GM21576 (cell line): ENCODE data around the gene SLC6A20.

Experiments used
- ATAC-seq: cut with Tn5 transposase; IDR thresholded peaks from one replicate; pipeline ENCODE4 v1.9.1; 2021; ENCODE audit warnings: mild to moderate bottlenecking, moderate library complexity; ENCODE audit not compliant: unreplicated experiment

SLC6A20 gene

DNA sequence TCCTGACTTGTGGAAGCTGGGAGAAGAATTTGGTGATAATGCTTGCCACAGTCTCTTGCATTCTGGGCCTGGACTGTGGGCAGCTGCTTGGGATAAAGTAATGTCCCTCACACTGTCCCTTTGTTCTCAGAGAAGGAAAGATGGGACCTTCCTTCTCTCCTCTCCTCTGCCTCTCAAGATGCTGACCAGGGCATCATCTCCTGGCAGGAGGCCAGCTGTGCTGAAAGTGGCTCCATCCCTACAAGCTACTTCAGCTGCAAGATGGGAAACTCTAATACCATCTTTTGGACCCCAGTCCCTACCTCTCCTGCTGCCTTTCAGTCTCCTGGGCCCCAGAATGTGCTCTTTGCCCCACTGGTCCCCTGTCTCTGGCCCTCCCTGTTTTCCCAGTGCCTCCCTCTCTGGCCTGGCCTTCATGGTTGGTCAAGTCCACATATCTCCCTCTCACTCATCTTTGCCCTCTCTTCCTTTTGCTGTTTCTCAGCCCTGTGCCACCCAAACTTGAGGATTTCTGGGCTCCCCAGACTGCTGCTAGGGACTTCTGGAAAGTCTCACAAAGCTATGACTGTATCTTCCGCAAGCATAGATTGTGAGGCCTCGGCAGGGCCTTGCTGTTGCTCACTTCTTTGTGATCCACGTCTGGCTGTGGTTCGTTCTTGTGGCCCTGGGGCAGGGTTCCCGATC, 7.1 kb upstream of the SLC6A20 start:
- ATAC-seq, result no peak

DNA sequence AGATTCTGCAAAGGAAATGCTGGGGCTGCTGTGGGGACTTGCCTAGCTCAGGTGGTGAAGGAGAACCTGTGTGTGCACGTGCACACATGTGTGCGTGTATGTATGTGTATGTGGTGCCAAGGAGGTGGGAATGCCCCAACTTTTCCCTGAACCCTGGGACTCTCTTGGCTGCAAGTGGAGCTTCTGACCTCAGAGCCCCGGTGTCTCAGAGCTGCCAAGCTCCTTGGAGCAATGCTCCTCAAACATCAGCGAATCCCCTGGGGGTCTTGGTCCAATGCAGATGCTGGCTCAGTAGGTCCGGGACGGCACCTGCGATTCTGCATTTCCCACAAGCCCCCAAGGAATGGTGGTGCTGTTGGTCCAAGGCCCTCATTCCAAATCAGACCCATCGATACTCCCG, 5.8 kb upstream of the SLC6A20 start:
- ATAC-seq, result no peak

DNA sequence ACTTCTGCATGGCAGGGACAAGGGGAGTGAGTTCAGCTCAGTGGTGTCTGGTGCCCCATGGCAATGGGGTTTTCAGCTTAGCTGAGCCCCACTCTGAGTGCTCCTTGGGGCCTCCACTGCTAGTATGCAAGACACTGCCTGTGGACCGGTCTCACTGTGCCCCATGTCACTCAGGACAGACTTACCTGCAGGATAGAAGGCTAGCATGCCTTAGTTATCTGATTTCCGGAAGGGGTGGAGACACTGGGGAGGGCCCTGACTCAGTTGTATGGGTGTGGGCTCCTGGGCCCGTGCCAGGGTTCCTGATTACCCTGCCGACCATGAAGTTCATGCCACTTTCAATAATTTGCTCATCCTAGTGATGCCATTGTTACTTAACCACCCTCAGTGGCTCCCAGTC, 4.3 kb upstream of the SLC6A20 start:
- ATAC-seq, result no peak

DNA sequence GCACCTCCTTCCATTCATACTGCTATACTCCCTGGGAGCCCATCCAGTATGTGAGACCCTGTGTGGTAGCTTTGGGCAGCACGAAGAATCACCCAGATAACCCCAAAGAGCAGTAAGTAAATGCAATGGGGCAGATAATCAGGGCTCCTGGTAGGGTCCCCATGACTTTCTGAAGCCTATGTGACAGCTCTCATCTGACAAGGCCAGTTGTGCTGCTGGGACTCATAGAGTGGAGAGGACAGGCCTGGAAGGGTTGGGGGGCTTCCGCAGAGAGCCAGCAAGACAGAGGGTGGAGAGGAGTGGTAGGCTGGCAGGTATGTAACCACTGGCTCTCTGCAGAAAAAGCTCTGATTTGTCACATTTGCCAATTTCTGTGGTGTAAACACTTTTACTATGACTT, 3.2 kb upstream of the SLC6A20 start:
- ATAC-seq, result no peak

DNA sequence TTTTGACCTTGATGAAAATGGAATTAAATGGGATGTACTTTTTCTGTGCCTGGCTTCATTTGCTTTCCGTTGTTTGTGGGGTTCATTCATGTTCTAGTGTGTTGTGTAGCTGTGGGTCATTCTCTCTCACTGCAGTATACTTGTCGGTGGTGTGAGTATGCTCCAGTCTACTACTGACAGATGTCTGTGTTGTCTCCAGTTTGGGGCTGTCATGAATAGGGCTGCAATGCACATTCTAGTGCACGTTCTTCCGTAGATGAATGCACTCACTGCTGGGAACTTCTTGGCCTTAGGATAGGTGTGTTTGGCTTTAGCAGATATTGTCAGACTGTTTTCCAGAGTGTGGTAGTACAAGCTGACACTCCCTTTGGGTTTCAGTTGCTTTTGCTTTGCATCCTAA, 1.7 kb upstream of the SLC6A20 start:
- no peak for ATAC-seq

DNA sequence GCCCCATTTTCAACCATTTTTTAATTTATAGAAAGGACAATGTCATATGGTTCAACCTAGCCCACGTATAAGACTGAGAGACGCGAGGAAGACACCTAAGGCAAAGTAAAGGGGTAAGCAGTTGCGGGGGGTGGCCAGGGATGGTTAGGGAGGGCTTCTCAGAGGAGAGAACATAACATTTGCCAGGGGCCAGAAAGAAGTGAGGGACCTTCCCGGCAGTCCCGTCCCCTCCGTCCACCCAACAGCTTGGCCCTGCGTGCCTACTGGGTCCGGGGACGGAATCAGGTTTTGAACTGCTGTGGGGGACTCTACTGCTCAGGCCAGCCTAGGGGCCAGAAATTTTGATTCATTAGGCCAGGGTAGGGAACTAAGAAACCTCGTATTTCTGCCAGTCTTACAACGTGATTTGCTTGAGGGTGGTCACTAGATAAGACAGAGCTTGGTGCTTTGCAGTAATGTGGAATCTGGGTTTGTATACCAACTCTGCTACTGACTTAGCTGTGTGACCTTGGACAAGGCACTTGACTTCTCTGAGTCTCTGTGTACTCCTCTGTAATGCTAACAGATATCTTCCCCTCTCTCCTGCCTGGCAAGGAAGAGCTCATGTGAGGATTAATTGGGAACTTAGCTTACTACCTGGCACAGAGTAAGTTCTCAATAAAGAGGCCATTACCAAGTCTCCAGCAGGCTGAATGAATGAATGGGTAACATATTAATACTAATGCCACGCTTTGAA, 734 bp upstream of the SLC6A20 start:
- ATAC-seq, result no peak

DNA sequence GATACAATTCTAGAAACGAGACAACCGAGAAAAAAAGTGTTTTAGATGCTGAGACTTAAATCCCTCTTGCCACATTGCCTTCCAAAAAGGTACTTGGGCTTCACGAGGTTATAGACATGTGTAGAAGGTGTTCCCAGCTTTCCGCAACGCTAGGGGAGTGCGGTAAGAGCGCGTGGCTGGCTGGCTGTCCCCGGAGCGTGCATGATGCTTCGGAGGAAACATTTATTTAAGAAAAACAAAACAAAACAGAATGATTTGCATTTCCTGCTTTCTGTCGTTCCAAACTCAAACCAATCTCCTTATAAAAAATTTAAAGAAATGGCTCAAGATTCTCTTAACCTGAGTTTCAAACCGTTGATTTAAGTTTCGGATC, 841 bp downstream of the SLC6A20 start:
- no peak for ATAC-seq

DNA sequence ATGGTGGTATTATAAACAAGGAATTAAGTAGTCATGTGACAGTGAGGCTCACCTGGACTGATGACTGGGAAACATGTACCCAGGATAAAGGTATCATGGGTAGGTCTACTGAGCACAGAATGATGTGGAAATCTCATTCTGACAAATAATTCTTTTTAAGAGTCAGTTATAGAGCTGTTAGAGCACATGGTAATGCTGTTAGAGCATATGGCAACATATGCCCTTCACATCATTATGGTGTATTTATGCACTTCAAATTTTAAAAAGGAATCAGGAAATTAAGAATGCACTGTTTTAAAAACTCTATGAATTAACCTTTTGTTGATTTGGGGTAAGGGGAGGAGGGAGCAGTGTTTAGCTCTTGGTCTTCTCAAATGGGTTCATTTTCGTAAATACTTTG, 1.7 kb downstream of the SLC6A20 start:
- no peak for ATAC-seq

DNA sequence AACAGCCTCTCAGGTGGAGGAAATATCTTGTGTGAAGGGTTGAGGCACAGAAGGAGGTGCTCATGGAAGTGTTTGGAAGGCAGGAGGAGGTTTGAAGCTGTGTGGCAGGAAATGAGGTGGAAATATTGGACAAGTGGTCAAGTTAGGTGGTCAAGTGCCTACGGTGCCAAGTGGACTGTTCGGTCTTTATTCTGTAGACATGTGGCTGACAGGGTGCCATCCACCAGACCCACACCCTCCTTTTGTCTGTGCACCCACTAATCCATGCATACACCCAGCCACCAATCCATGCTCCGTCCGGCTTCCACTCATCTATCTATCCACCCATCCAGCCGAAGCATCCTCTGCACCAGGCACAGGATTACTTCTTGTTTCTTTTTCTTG, 2.2 kb downstream of the SLC6A20 start:
- ATAC-seq, result no peak

DNA sequence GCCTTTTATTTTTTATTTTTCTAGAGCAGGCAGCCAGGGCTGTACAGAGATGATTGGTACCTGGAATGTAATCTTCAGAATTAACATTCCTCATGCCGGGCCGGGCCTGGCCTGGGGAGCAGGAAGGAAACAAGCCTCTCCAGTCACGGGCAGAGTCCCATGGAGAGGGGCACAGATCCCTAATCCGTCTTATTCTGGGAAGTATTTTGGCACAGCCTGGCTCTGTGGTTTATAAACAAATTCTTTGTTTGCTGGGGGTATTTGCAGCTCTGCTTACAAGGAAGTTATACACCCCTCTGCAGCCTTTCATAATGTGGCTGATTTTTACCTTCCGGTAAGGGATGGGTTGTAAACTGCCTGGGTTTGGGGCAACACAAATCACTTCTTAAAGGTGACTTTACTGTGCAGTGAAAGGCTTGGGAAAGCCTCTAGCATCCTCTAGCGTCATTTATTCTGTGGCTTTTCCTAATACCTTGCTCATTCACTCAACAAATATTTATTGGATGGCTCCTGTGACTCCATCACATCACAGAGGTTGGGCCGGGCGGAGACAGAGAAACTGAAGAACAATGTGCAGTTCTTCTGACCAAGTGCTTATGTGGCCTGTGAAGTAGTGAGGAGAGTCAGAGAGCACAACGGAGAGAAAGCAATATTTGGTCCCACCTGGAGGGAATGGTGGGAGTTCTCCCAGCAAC, 2.7 kb downstream of the SLC6A20 start:
- ATAC-seq, result no peak

DNA sequence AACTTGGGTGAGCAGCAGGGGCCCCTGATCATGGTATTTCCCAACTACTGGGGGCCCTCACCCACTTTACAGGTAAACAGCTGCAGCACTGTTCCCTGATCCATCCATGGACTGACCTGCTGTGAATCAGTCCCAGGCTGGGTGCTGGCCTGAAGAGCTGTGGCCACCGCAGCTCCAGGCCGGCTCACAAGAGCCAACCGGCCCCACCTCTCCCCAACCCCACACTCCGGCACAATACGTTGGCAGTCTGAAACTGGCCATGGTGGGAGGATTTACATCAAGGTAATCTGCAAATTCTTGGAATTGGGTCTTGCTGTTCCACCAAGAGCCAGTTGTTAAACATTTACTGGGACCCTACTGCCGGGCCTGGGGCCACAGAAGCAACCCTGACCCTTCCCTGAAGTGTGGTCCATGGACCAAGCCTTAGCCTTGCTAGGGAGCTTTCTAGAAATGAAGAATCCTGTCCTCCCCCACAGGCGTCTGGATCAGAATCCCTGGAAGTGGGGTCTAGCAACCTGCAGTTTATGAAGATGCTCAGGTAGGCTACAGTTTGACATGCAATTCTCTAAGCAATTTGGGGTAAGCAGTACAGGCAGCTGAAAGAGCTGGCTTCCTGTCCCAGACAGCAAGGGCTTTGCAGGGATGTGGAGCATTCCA, 3.7 kb downstream of the SLC6A20 start:
- no peak for ATAC-seq

DNA sequence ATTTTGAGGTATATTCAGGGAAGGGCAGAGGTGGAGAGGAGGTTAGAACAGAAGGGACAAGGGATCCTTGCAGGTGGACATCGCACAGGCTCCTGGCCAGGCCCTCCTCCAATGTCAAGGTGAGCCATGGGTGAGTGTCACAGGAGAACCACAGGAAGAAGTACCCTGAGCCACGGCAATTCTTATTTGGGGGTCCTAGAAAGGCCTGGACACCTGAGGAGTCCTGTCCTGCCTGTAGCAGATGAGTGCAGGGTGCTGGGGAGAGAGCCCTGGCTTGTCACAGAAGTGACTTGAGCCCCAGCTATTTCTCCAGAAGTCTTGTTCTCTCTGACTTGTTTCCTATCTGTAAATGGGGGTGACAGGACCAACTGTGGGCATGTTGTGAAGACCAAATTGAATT, 4.3 kb downstream of the SLC6A20 start:
- no peak for ATAC-seq

DNA sequence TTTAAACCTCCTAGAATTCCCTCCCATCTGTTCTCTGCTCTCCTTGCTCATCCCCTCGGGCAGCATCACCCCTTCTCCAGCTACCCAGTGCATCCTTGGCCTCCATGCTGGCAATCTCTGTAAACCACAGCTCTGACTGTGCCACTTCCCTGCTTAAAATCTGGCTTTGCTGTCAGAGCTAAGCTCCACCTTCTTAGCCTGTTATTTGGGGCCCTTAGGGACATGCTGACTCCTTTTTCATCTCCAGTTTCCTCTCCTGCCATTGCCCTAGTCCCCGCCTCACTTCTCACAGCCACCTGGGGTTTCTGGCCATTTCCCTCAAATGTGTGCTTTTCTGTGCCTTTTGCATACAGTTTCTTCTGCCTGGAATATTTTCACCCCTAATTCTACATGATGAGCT, 5.7 kb downstream of the SLC6A20 start:
- ATAC-seq, result no peak

DNA sequence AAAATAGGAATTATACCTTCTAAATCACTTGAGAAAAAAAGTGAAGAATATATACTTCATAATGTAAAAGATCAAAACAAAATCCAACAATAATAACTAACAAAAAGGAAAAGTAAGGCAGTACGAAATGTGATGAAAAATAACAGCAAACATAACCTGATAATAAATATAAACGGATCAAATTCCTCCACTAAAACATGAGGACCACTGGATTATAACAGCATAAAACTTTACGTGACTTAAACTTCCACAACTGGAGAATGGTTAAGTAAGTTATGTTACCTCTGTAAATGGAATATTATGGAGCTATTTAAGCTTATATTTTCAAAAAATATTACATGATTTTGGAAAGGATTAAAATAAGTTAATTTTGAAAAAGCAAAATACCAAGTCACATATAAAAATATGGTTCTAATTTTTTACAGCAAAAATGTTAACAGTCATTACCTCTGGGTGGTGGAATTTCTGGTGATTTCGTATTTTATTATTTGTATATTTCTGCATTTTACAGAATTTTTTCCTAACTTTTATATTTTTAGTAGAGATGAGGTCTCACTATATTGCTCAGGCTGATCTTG, 7.0 kb downstream of the SLC6A20 start:
- ATAC-seq, result no peak

DNA sequence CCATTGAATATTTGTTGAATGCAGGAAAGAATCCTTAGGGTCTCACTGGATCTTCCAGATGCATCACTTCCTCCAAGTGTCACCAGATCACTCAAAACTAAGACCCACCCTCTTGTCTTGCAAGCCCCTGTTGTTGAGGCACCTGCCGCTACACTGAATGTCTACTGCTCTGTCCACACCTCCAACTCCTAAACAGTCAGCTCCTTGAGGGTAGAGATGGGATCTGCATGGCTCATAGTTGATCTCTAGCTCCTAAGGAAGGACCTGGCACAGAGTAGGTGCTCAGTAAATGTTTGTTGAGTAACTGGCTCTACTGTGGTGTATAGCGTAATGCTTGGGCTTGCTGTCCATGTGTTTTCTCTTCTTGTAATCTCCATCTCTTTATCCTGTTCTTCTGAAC, 8.8 kb downstream of the SLC6A20 start:
- ATAC-seq, result no peak

DNA sequence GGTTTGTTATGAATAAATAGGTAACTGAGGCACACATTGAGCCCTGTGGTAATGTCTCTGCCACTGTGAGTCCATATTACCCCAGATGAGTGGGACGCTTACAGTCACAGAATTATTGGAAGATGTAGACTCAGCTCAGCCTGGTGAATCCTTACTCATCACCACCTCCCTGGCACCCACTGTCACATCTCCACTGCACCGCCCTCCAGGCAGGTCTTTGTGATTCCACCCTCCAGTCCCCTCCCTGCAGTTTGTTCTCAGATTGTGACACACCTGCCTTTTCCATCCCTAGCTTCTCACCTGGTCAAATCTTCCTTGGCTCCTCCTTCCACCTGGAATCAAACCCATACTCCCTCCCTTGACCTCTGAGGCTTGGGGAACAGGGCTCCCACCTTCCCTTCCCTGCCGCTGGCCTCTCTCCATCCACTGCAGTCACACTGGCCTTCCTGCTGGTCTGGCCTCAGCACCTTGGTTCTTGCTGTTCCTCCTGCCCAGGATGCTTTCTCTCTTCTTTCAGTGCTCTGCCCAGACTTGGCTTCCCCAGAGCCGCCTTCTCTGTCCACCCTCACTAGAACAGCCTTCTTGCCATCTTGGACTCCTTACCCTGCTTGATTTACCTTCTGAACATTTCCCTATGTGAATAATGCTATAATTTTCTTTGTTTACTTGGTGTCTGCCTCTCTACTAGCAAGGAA, 9.4 kb downstream of the SLC6A20 start:
- no peak for ATAC-seq

DNA sequence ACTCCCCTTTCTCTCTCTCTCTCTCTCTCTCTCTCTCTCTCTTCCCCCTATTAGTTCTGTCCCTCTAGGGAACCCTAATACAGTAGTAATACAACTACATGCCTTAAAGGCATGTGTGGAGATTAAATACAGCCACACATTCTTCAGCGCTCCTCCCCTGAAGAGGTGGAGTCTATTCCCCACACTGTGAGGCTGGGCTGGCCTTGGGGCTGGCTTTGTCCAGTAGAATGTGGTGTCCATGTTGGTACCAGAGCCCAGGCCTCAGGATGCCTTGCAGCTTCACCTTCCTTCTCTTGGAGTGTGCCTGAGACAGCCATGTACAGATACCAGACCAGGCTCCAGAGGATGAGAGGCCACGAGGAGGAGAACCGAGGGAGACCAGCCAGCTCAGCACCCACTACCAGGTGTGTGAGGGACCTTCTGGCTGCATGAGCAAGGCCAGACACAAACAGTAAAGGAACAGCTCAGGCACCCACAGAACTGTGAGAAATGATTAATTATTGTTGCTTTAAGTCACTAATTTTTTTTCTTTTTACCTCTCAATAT, 10.7 kb downstream of the SLC6A20 start:
- no peak for ATAC-seq

DNA sequence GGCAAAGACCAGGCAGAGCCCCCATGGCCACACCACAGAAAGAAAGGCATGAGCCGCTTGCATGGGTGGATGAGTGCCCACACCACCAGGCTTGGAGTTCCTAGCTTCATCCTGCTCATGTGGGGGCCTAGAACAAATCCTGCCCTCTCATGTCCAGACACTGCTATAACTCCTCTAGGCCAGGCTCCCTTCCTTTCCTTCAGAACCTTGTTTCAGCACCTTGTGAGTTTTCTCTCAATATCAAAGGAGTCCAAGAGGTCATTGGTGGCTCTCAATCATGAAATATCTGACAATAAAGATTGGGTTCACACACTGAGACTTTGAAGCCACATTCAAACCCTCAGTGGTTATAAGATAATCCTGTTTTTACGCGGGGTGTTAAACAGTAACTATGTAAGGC, 12.7 kb downstream of the SLC6A20 start:
- no peak for ATAC-seq

DNA sequence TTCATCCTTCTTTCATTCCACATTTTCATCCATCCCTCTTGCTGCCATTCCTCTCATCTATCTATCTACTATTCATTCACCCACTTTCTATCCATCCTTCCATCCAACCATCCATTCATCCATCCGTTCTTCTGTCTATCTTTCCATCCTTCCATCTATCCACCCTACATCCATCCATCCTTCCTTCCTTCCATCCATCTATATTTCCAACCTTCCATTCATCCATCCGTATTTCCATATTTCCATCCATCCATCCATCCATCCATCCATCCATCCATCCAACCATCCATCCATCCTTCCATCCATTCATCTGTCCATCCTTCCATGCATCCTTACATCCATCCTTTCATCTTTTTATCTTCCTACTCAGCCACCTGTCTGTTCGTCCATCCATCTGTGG, 14.0 kb downstream of the SLC6A20 start:
- no peak for ATAC-seq

DNA sequence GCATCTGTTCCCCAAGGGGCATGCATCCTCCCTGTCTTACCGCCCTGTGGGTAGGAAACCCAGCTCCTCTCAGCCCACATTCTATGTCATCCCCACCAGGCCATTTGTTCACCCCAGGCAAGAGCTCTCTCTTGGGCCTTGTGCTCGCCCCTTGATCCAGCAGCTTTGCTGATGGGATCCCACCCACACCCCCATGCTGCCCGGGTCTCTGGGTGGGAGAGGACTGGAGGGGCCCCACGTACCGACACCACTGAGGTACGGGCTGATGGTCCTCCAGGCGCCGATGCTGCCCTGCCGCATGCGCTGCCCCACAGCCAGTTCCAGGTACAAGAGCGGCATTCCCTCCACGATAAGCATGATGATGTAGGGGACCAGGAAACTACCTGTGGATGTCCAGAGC, 14.5 kb downstream of the SLC6A20 start:
- no peak for ATAC-seq

DNA sequence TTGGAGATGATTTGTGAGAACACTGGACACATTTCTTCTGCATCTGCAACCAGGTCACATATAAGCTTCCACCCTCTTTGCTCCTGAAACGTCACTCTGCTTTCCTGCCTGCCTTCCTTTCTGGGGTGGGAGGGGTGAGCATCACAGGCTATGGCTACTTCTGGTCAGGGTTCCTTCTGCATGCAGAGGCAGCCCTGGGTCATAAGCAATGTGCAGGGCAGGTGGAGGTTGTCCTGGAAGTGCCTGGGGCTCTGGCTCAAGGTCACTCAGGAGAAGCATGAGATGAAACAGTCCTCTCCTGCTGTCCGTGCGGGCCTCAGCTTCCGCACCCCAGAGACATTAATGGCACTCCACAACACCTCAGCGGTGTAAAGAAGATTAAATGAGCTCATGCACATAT, 15.1 kb downstream of the SLC6A20 start:
- ATAC-seq, result no peak
